Measurements from ENCODE around the gene GLI3.

GRCh38 chr7:41954976-41955375 lies 282.0 kb downstream of the GLI3 start:
- TF ChIP-seq EZH2 (IDR thresholded peaks at IDR 0.05; ENCODE audit: insufficient read depth, poor library complexity, severe bottlenecking) (no peak), EZH2phosphoT487 (IDR thresholded peaks at IDR 0.05; ENCODE audit: insufficient read depth, low read depth) (no peak)

All from GM23248 (cell line).